ENCODE data around the gene FAM76A.

DNA sequence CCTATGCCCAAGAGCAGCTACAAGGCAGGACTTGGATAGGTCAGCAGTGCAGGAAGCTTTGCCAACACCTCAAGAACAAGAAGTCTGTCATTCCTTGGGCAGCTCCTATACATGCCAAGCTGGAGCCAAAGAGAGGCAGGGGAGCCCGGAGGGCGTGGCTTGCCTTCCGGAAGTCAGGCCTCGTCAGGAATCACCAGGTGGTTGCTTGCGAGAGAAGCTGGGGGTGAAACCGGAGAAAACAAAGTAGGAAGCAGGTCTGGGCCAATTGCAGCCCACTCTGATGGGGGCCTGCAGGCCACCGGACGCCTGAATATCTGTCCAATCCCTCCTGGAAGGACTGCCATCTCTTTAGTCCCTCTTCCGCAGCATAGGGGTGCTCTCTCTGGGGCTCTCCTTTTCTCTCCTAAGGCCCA, 794 bp upstream of the FAM76A start:
- TF ChIP-seq JUND (IDR thresholded peaks at IDR 0.05): no peak
- TF ChIP-seq, protein P1, sequence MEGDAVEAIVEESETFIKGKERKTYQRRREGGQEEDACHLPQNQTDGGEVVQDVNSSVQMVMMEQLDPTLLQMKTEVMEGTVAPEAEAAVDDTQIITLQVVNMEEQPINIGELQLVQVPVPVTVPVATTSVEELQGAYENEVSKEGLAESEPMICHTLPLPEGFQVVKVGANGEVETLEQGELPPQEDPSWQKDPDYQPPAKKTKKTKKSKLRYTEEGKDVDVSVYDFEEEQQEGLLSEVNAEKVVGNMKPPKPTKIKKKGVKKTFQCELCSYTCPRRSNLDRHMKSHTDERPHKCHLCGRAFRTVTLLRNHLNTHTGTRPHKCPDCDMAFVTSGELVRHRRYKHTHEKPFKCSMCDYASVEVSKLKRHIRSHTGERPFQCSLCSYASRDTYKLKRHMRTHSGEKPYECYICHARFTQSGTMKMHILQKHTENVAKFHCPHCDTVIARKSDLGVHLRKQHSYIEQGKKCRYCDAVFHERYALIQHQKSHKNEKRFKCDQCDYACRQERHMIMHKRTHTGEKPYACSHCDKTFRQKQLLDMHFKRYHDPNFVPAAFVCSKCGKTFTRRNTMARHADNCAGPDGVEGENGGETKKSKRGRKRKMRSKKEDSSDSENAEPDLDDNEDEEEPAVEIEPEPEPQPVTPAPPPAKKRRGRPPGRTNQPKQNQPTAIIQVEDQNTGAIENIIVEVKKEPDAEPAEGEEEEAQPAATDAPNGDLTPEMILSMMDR (IDR thresholded peaks at IDR 0.05 in 2 of 3, conservative IDR thresholded peaks at IDR 0.05 in 1 of 3; ENCODE audit: borderline replicate concordance in 1 of 3, insufficient read depth in 1 of 3, low read depth in 2 of 3, low read length in 2 of 3): no peak
- TF ChIP-seq, protein P2, sequence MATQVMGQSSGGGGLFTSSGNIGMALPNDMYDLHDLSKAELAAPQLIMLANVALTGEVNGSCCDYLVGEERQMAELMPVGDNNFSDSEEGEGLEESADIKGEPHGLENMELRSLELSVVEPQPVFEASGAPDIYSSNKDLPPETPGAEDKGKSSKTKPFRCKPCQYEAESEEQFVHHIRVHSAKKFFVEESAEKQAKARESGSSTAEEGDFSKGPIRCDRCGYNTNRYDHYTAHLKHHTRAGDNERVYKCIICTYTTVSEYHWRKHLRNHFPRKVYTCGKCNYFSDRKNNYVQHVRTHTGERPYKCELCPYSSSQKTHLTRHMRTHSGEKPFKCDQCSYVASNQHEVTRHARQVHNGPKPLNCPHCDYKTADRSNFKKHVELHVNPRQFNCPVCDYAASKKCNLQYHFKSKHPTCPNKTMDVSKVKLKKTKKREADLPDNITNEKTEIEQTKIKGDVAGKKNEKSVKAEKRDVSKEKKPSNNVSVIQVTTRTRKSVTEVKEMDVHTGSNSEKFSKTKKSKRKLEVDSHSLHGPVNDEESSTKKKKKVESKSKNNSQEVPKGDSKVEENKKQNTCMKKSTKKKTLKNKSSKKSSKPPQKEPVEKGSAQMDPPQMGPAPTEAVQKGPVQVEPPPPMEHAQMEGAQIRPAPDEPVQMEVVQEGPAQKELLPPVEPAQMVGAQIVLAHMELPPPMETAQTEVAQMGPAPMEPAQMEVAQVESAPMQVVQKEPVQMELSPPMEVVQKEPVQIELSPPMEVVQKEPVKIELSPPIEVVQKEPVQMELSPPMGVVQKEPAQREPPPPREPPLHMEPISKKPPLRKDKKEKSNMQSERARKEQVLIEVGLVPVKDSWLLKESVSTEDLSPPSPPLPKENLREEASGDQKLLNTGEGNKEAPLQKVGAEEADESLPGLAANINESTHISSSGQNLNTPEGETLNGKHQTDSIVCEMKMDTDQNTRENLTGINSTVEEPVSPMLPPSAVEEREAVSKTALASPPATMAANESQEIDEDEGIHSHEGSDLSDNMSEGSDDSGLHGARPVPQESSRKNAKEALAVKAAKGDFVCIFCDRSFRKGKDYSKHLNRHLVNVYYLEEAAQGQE (IDR thresholded peaks at IDR 0.05; ENCODE audit: low read depth): no peak
